ENCODE results near the gene CD1D.
"Not testable (repeated sequence)": the region's sequence is repeated elsewhere in the genome, so short reads cannot be mapped to it uniquely, and the experiment has no call there.

Gene CD1D

GRCh38 chr1:158176849-158177699 is 3.6 kb upstream of the CD1D start:
- not testable (repeated sequence) for DNase-seq

GRCh38 chr1:158177700-158178450 is 2.8 kb upstream of the CD1D start:
- DNase-seq, result no peak

GRCh38 chr1:158179301-158180041 is 1.2 kb upstream of the CD1D start:
- no peak for DNase-seq

GRCh38 chr1:158181577-158181922 is 855 bp downstream of the CD1D start:
- no peak for DNase-seq

- DNase-seq, result no peak
Observed at GRCh38 chr1:158185770-158186169, 5.1 kb downstream of the CD1D start.

- DNase-seq, result no peak
Observed at GRCh38 chr1:158186180-158186579, 5.5 kb downstream of the CD1D start.

- no peak for DNase-seq
Observed at GRCh38 chr1:158188611-158189010, 7.9 kb downstream of the CD1D start.

- no peak for DNase-seq
Observed at GRCh38 chr1:158189624-158190023, 8.9 kb downstream of the CD1D start.

- no peak for DNase-seq
Observed at GRCh38 chr1:158191299-158191698, 10.6 kb downstream of the CD1D start.

GRCh38 chr1:158196461-158196860 is 15.8 kb downstream of the CD1D start:
- no peak for DNase-seq

- DNase-seq, result no peak
Observed at GRCh38 chr1:158199849-158200248, 19.2 kb downstream of the CD1D start.

GRCh38 chr1:158200527-158200926 is 19.8 kb downstream of the CD1D start:
- DNase-seq, result no peak

GRCh38 chr1:158203693-158204457 is 23.2 kb downstream of the CD1D start:
- no peak for DNase-seq

GRCh38 chr1:158204458-158204827 is 23.7 kb downstream of the CD1D start:
- no peak for DNase-seq

- DNase-seq, result no peak
Observed at GRCh38 chr1:158208586-158209116, 28.0 kb downstream of the CD1D start.

GRCh38 chr1:158212320-158212719 is 31.6 kb downstream of the CD1D start:
- DNase-seq, result no peak

- not testable (repeated sequence) for DNase-seq
Observed at GRCh38 chr1:158223445-158223844, 42.8 kb downstream of the CD1D start.

GRCh38 chr1:158227904-158228623 is 47.4 kb downstream of the CD1D start:
- no peak for DNase-seq

Data from NCI-H2107 (cell line).